CD1c-positive myeloid dendritic cell (primary cell): ENCODE measurements around the gene GRIA3.

Experiments
- DNase-seq: peaks from one replicate; pipeline ENCODE4 v3.0.0-alpha.2; 2016; ENCODE audit errors: extremely low spot score

GRIA3 gene

DNA sequence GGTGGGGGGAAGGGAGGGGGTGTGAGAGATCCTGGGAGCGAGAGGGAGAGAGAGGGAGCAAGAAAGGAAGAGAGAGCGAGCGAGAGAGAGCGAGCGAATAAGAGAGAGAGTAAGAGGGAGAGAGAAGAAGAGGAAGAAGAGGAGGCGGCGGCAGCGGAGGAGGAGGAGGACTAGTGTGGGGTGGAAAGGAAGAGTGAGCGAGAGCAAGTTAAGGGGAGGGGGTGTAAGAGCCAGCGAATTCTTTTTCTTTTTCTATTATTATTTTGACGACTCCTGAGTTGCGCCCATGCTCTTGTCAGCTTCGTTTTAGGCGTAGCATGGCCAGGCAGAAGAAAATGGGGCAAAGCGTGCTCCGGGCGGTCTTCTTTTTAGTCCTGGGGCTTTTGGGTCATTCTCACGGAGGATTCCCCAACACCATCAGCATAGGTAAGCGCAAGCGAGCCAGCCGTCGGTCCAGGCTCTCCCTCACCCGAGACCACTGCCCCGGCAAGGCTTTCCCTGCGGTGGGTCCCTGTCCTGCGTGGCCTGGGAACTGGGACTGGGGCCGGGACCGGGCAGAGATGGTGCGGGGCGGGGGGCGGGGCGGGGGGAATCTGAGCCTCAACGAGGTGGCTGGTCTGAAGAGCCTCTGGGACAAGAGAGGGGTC, at the start of gene GRIA3:
TSS of gene GRIA3 (plus strand) at position 60 of the 647 bp plus-strand sequence. CDS start at position 318, 258 bp downstream.
- DNase-seq: no peak

DNA sequence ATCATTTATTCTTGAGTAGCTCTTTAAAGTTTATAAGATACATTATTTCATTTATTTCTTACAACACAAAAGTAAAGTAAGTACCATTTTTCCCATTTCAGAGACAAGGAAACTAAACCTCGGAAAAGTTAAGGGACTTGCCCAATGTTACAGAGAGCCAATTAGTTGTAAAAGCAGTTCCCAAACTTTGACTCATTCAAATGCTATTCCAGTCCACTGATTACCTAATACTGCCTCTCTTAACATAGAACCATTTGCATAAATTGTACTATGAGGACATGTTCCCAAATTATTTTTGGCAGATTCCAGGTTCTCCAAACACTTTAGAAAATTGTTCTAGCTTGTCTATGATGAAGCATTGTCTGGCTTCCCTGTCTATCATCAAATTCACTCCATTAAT, 45.6 kb upstream of the GRIA3 start:
- no peak for DNase-seq

GRCh38 chrX:123140454-123140853, 43.6 kb upstream of the GRIA3 start:
- DNase-seq: no peak

DNA sequence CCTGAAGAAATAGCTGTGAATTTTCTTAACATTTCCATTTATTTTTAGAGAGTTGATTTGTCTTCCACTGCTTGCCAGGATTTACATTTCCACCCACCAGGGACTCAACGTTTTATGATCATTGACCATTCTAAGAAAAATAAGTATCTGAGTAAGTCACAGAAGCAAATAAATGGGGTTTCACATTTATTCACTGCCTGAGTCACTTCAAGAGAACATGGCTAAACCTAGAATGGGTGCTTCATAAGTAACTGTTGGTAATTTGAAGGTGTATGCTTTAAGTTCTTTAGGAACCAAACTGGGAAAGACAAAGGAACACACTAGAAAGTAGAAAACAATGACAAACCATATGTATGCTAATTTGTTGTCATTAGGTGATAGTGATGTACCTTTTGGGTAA, 43.2 kb upstream of the GRIA3 start:
- DNase-seq: no peak

DNA sequence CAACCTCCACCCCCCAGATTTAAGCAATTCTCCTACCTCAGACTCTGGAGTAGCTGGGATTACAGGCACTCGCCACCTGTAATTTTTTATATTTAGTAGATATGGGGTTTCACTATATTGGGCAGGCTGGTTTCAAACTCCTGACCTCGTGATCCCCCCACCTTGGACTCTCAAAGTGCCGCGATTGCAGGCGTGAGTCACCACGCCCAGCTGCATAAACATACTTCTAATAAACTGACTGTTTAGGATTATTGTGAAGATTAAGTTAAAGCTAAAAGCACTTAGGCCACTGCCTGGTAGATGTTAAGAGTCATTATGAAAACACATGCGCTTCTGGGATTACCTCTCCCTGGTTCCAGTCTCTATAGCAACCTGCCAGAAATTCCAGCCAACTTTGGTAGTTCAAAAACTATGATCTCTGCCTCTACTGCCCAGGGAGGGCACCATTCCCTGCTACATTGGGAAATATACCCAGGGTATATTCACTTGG, 30.2 kb upstream of the GRIA3 start:
- no peak for DNase-seq

GRCh38 chrX:123155327-123155726, 28.8 kb upstream of the GRIA3 start:
- no peak for DNase-seq

DNA sequence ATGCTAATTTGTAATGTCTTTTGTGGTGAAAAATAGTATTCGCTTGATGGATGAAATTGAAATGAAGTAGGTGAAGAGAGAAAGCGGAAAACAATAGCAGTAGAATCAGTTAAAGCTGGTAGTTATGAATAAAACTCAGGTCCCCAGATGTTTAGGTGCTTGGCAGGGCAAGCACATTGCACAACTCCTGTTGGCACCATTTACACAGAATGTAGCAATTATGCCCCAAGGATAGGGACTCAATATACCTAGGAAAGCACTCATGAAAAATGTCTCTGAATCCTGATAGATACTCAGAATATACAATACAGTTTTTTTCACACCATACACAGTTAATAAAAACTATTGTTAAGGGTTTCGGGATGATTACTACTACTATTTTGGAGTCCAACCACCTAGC, 26.5 kb upstream of the GRIA3 start:
- no peak for DNase-seq

DNA sequence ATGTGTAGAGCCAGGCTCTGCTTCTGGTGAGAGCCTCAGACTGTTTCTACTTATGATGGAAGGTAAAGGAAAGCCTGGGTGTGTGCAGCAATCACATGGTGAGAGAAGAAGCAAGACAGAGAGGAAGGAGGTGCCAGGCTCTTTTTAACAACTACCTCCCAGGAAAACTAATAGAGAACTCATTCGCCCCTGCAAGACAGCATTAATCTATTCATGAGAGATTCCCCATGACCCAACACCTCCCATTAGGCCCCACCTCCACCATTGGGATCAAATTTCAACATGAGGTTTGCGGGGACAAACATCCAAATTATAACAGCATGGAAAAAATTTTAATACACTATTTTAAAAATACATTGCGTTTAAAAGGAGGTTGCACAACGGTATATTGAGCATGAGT, 24.7 kb upstream of the GRIA3 start:
- DNase-seq: no peak

DNA sequence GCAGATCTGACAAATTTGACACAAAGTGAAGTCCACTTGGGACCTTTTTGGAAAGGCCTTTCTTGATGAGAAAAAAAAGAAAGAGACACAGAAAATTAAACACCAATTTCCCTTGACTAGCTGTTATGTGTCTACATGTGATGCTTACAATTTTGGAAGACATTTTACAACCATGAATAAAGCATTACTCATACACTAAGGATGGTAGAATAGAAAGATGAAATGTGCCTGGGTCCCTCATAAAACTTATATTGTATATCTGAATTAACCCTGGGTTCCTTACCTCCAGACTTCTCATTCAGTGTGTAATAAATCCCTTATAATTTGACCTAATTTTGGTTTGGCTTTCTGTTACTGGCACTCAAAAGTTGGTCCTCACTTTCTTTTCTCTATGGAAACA, 16.5 kb upstream of the GRIA3 start:
- DNase-seq: no peak

DNA sequence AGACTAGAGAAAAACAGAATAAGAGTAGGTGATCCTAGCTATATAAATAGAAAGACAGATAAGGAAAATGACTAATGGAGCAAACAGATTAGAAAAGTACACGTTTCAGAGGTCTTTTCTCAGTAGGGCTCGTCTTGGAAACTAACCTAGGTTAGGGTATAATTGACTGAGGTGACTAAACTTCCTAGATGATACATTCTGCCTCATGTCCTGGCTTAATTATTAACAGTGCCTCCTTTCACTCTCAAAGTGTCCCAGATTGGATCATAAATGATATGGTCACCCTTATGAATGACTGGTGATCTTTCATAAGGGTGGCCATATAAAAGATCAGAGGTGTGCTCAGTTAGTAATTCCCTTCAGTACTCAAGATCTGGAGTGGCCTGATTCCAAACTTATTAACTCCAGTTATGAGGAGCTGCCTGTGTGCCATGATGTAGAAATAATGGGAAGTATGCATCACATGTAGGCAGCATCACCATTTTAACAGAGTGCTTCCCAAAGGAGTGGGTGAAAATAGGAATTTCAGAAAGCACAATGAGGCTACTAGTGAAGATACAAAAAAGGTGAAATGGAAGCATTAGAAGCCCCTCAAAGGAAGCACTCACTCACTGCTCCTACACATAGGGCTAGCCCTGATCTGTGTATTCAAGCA, 14.7 kb upstream of the GRIA3 start:
- DNase-seq: no peak

- no peak for DNase-seq
Observed at GRCh38 chrX:123170546-123170945, 13.5 kb upstream of the GRIA3 start.

- no peak for DNase-seq
Observed at GRCh38 chrX:123171781-123172180, 12.3 kb upstream of the GRIA3 start.

DNA sequence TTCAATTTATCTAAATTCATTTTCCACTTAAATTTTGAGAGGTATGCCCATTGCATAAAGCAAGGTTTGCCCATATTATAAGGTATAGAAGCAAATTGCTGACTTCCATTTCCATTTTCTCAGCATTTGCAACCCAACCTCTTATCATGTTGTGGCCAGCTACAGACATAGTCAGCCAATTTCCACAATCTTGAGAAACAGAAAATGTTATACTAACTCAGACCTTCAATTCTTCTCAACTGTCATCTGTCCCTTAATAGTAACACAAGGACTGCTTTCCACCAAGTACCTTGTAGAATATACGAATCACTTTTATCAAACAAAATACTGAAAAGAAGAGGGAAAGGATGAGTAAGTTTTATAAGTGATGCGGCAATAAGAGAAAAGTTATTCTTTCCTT, 11.2 kb upstream of the GRIA3 start:
- no peak for DNase-seq

DNA sequence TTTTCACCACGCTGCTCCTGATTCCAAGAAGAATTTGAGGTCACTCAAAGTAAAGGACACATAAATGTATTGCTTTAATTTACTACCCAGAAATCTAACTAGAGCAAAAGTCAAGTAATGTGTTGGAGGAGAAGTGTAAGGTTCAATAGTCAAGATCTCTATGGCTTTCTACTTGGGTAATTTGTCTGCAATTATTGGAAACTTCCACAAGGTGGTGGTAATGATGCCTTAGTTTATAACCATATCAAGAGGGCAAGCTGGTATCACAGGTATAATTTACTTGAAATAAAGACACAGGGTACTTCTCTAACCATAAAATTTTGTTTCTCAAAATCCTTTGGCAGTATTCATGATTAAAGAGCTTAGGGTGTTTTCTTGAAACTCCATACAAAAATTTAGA, 10.2 kb upstream of the GRIA3 start:
- DNase-seq: no peak

- no peak for DNase-seq
Observed at GRCh38 chrX:123175366-123176122, 8.5 kb upstream of the GRIA3 start.

- no peak for DNase-seq
Observed at GRCh38 chrX:123181233-123181914, 2.7 kb upstream of the GRIA3 start.

DNA sequence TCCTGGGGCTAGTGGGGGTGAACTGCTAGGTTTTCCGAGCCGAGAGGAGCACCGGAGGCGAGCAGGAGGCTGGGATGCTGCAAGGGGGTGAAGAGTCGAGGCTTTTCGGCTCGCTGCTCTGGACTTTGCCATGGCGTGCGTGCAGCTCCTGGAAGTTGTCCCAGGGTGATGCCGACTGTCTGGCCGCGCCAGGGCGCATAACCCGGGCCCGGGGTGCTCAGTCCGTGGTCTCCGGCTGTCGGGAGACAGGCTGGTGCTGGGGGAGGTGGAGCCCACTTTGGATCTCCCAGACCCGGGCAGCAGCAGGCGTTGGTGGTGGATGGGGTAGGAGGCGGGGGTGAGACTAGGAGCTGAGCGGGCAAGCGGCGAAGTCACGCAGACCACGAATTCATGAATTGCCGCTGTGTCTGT, 793 bp downstream of the GRIA3 start:
- no peak for DNase-seq

GRCh38 chrX:123185721-123186120, 1.6 kb downstream of the GRIA3 start:
- no peak for DNase-seq

GRCh38 chrX:123186801-123187200, 2.7 kb downstream of the GRIA3 start:
- DNase-seq: no peak

DNA sequence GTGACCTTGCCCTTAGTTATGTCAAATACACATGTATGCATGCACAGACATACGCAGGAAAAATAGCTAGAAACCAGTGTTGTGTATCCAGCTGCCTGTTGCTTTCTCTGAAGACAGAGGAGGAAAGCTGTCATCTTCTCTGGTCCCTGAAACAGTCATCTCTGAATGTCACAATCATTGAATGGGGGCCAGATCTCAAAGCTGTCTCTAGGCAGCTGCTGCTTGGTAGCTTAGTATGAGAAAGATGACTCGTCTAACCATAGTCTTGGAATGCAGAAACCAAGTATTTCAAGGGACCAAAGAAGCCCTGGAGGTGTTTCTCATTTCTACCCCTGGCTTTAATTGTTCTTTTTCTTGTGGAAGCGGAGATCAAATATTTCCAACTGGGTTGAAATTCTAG, 4.0 kb downstream of the GRIA3 start:
- DNase-seq: no peak

DNA sequence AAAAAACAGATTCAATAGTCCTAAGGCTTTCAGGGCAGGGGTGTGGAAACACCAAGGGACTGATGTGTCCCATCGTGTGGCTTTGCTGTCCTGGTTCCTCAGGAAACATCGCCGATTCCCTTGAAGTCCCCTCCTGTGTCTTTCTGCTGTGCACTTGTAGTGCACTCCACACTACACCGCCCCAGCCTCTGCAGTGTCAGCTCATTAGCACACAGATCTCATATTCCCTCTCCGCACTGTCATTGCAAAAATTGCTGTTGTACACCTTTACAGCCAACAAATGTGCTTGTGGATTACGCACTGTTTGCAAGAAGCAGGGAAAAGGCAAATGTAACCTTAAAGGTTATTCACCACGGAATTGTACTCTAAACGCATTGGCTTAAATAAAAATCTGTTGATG, 5.3 kb downstream of the GRIA3 start:
- DNase-seq: no peak

DNA sequence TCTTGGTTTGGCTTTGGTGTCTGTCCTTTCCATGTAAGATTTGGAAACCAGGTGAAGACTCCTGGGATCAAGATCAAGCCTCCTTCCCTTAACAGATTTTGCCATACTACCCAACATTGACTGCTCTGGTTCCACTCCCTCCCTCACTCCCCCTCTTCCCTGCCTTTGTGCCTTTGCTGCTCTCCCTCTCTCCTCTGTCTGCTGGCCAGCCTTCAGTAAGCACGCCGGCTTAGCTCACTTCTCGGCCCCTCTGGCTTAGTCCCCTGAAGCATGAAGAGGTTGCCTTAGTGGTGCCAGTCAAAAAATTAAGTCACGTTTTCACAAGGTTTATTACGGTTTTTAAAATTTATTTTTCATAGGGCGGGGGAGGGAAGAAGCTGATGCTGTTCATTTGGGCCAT, 6.0 kb downstream of the GRIA3 start:
- no peak for DNase-seq
